ENCODE results near the gene ENO4. TPM values are rescaled to one million over a fixed set of nuclear protein-coding genes. Genes with fewer than 3 reads are reported as not detected.

ENO4 gene
- total and polyA plus RNA-seq, 9 of the 15 experiments (the other 6 are each of a cell fraction or from before 2014, with no cell fraction given): 0.07 TPM; not detected in 8

- ATAC-seq (no peak), FAIRE-seq (no peak), DNase-seq (ENCODE audit: extremely low read depth in 1 of 4, low spot score in 3 of 4) (no peak)
- no peak overlapping the region for H2AFZ ChIP-seq (ENCODE audit: low read depth, low read length)
- H3K27me3 ChIP-seq (ENCODE audit: control insufficient read depth in 2 of 2, insufficient read depth in 2 of 2, low read length in 2 of 2): no peaks in the 10 kb centered on the region
- WGBS (ENCODE audit: insufficient coverage, low coverage, missing lambda C conversion rate): 100% methylated on average over 1 of the region's 1 CpG
- no peaks in the 10 kb centered on the region for H3K79me2 ChIP-seq (ENCODE audit: control insufficient read depth, insufficient read depth, low read length)
- intact Hi-C loops (cut with micrococcal nuclease): no loop called here
- in situ Hi-C loops (cut with MboI): no loop called here
- peaks cover 67% of the 10 kb centered on the region; the same call in 2 of the 3 replicates for H3K36me3 ChIP-seq (ENCODE audit: control insufficient read depth, insufficient read depth, low read length)
- no peaks in the 10 kb centered on the region for H3K9me3 ChIP-seq (replicated peaks; ENCODE audit: control insufficient read depth, insufficient read depth, low read depth, low read length)
- no peak for TF ChIP-seq RNF219 (CRISPR knock-in tag; IDR thresholded peaks at IDR 0.05)
- no peak for TF ChIP-seq SIN3A (IDR thresholded peaks at IDR 0.05; ENCODE audit: borderline replicate concordance in 2 of 2, control insufficient read depth in 1 of 2, low read depth in 2 of 2, low read length in 2 of 2)
- H3K9me1 ChIP-seq (ENCODE audit: control insufficient read depth, insufficient read depth, low read length): no peaks in the 10 kb centered on the region
- BruUV-seq (replicated peaks): no TSS peak
- H4K20me1 ChIP-seq (replicated peaks; ENCODE audit: control insufficient read depth, insufficient read depth, low read length): no peaks in the 10 kb centered on the region
- H3K9ac ChIP-seq (ENCODE audit: insufficient read depth in 1 of 2, low read depth in 2 of 2, low read length in 2 of 2): no peak overlapping the region
- ChIA-PET POLR2A (interaction anchor here (1.2 kb wide), 1 partner anchor 10 kb away, joined by 3 read pairs; no protein-coding TSS in a partner anchor), CTCF (ENCODE audit: low intra/inter-chr PET ratio) (no interaction called here)
- H3K4me1 ChIP-seq (replicated peaks in 1 of 2; ENCODE audit: control insufficient read depth in 2 of 2, insufficient read depth in 2 of 2, low read length in 2 of 2): no peaks in the 10 kb centered on the region
- H3K4me2 ChIP-seq (ENCODE audit: insufficient read depth, low read length): no peak overlapping the region
- no peak overlapping the region for H3K27ac ChIP-seq (ENCODE audit: extremely low read depth, low read depth, low read length)
- no peak overlapping the region for H3K4me3 ChIP-seq
Measured at GRCh38 chr10:116913695-116914094, 64.4 kb downstream of the ENO4 start.

- Histone ChIP-seq H2AFZ (ENCODE audit: low read depth, low read length) (no peak overlapping the region), H3K36me3 (ENCODE audit: control insufficient read depth, insufficient read depth, low read length) (peaks cover 71% of the 10 kb centered on the region; the same call in 2 of the 3 replicates), H3K4me1 (replicated peaks in 1 of 2; ENCODE audit: control insufficient read depth in 2 of 2, insufficient read depth in 2 of 2, low read length in 2 of 2) (no peaks in the 10 kb centered on the region), H4K20me1 (replicated peaks; ENCODE audit: control insufficient read depth, insufficient read depth, low read length) (no peaks in the 10 kb centered on the region), H3K4me3 (no peak overlapping the region), H3K27me3 (ENCODE audit: control insufficient read depth in 2 of 2, insufficient read depth in 2 of 2, low read length in 2 of 2) (no peaks in the 10 kb centered on the region), H3K79me2 (ENCODE audit: control insufficient read depth, insufficient read depth, low read length) (no peaks in the 10 kb centered on the region), H3K4me2 (ENCODE audit: insufficient read depth, low read length) (no peak overlapping the region), H3K27ac (ENCODE audit: extremely low read depth, low read depth, low read length) (no peak overlapping the region), H3K9ac (ENCODE audit: insufficient read depth in 1 of 2, low read depth in 2 of 2, low read length in 2 of 2) (no peak overlapping the region), H3K9me1 (ENCODE audit: control insufficient read depth, insufficient read depth, low read length) (no peaks in the 10 kb centered on the region), H3K9me3 (replicated peaks; ENCODE audit: control insufficient read depth, insufficient read depth, low read depth, low read length) (no peaks in the 10 kb centered on the region)
- in situ Hi-C loops (cut with MboI) (no loop called here), intact Hi-C loops (cut with micrococcal nuclease) (no loop called here)
- ChIA-PET CTCF (ENCODE audit: low intra/inter-chr PET ratio) (no interaction called here), POLR2A (interaction anchor here (1.3 kb wide), 1 partner anchor 8 kb away, joined by 3 read pairs; no protein-coding TSS in a partner anchor)
- no peak for ATAC-seq
- no TSS peak for BruUV-seq (replicated peaks)
- 89% methylated on average over 2 of the region's 2 CpGs for WGBS (ENCODE audit: insufficient coverage, low coverage, missing lambda C conversion rate)
- DNase-seq (ENCODE audit: extremely low read depth in 1 of 4, low spot score in 3 of 4): no peak
- no peak for FAIRE-seq
- TF ChIP-seq CTCFL (IDR thresholded peaks at IDR 0.05; ENCODE audit: borderline replicate concordance, insufficient read depth, low read depth, low read length, poor library complexity, severe bottlenecking) (no peak), PBX2 (CRISPR knock-in tag; IDR thresholded peaks at IDR 0.05; ENCODE audit: low read depth) (no peak), PBX2 (tag; conservative IDR thresholded peaks at IDR 0.05; ENCODE audit: low read depth) (peak; percentile 88), MEIS2 (IDR thresholded peaks at IDR 0.05; ENCODE audit: partially characterized antibody) (peak; percentile 42)
Measured at GRCh38 chr10:116915340-116915739, 66.0 kb downstream of the ENO4 start.
